Fibroblast of skin of scalp (primary cell): ENCODE measurements around the gene ANKS3.

Experiments
- DNase-seq: peaks from one replicate; pipeline ENCODE4 v3.0.0-alpha.2; 2013

The ANKS3 gene

GRCh38 chr16:4664538-4665418, 69.3 kb downstream of the ANKS3 start:
- DNase-seq, result no peak

GRCh38 chr16:4663777-4664465, 70.2 kb downstream of the ANKS3 start:
- peak; percentile 14 for DNase-seq

GRCh38 chr16:4663465-4663776, 70.7 kb downstream of the ANKS3 start:
- DNase-seq, result no peak

- no peak for DNase-seq
Measured at GRCh38 chr16:4661661-4662060, 72.4 kb downstream of the ANKS3 start.

GRCh38 chr16:4660454-4661007, 73.5 kb downstream of the ANKS3 start:
- DNase-seq, result peak; percentile 29

- DNase-seq, result no peak
Measured at GRCh38 chr16:4659363-4660353, 74.4 kb downstream of the ANKS3 start.

GRCh38 chr16:4656695-4657686, 77.1 kb downstream of the ANKS3 start:
- DNase-seq, result no peak

- DNase-seq, result no peak
Measured at GRCh38 chr16:4656221-4656620, 77.8 kb downstream of the ANKS3 start.

- no peak for DNase-seq
Measured at GRCh38 chr16:4655801-4656200, 78.3 kb downstream of the ANKS3 start.

- no peak for DNase-seq
Measured at GRCh38 chr16:4654964-4655590, 79.0 kb downstream of the ANKS3 start.

- no peak for DNase-seq
Measured at GRCh38 chr16:4654011-4654963, 79.8 kb downstream of the ANKS3 start.

- DNase-seq, result no peak
Measured at GRCh38 chr16:4652561-4652960, 81.5 kb downstream of the ANKS3 start.

GRCh38 chr16:4651827-4652226, 82.2 kb downstream of the ANKS3 start:
- DNase-seq, result no peak

GRCh38 chr16:4650443-4651074, 83.5 kb downstream of the ANKS3 start:
- peak; percentile 66 for DNase-seq

GRCh38 chr16:4649744-4650442, 84.2 kb downstream of the ANKS3 start:
- DNase-seq, result no peak

GRCh38 chr16:4648917-4649316, 85.2 kb downstream of the ANKS3 start:
- no peak for DNase-seq

GRCh38 chr16:4647644-4647980, 86.5 kb downstream of the ANKS3 start:
- no peak for DNase-seq
